Endothelial cell of umbilical vein (primary cell): ENCODE measurements around the gene DDX49. TPM values are rescaled to one million over a fixed set of nuclear protein-coding genes. Genes with fewer than 3 reads are reported as not detected.

Source experiments
- BruUV-seq: library from RNA; stranded (reverse); fragments of 400-500 nt; replicated peaks from 2 replicates; lab custom pipeline; 2021; lab: Mats Ljungman, UMichigan
- CTCF ChIA-PET: fragments of 300-600, 350-600 bp; sonication (Branson Sonifier 250); formaldehyde crosslinking; loops from one replicate; lab custom pipeline; 2021; ENCODE audit warnings: antibody characterized with exemption, inconsistent platforms; lab: Charles Lee
- POLR2A ChIA-PET: fragments of 300-600, 350-600 bp; sonication (Branson Sonifier 250); formaldehyde crosslinking; loops from one replicate; lab custom pipeline; 2021; ENCODE audit warnings: antibody characterized with exemption, inconsistent platforms; lab: Charles Lee
- DNase-seq: peaks from one replicate; pipeline ENCODE4 v3.0.0-alpha.2; 2011; ENCODE audit warnings: low read depth, low spot score
- FAIRE-seq: peaks from 2 replicates; lab custom pipeline; 2011; peaks lifted over from hg19 to GRCh38; lab: Jason Lieb, UNC
- H2AFZ ChIP-seq: 2 replicates; pipeline ENCODE4 v1.6.0; 2012; ENCODE audit warnings: low read depth, low read length, control low read depth, inconsistent platforms
- H3K27ac ChIP-seq: 2 replicates; pipeline ENCODE4 v1.5.1; 2011; ENCODE audit warnings: low read depth, mild to moderate bottlenecking, control low read depth, low read length, moderate library complexity; ENCODE audit not compliant: insufficient read depth
- H3K27me3 ChIP-seq, 2 experiments: 2 replicates each; pipeline versions ENCODE4 v1.6.0 to v1.6.1; 2011; ENCODE audit warnings: low read length in 2 of 2, mixed read lengths in 1 of 2; ENCODE audit not compliant: control insufficient read depth in 2 of 2, insufficient read depth in 2 of 2
- H3K36me3 ChIP-seq, 2 experiments: 2 replicates in 1 of 2; 3 replicates in 1 of 2; pipeline ENCODE4 v1.5.1; 2011; ENCODE audit warnings: low read length in 2 of 2, mild to moderate bottlenecking in 1 of 2, moderate library complexity in 1 of 2; ENCODE audit not compliant: control insufficient read depth in 2 of 2, insufficient read depth in 2 of 2; ENCODE audit errors: extremely low read depth in 1 of 2
- H3K4me1 ChIP-seq: 3 replicates; pipeline ENCODE4 v1.5.1; 2011; ENCODE audit warnings: mild to moderate bottlenecking, low read length; ENCODE audit not compliant: control insufficient read depth, insufficient read depth; ENCODE audit errors: extremely low read depth
- H3K4me2 ChIP-seq: 2 replicates; pipeline ENCODE4 v1.6.1; 2011; ENCODE audit warnings: low read length, control low read depth, mixed read lengths; ENCODE audit not compliant: insufficient read depth
- H3K4me3 ChIP-seq, 3 experiments: fragments of 200-600 bp in 1 of 3; sonication (generic), shearing (Covaris generic) in 1 of 3; replicated peaks in 1 of 3; 2 replicates each; pipeline ENCODE4 v1.5.1; 2011 to 2016; ENCODE audit warnings: control low read depth in 3 of 3, low read length in 3 of 3, mild to moderate bottlenecking in 2 of 3, inconsistent platforms in 1 of 3, low read depth in 1 of 3, moderate library complexity in 1 of 3; ENCODE audit not compliant: insufficient read depth in 1 of 3
- H3K79me2 ChIP-seq: 2 replicates; pipeline ENCODE4 v1.6.0; 2012; ENCODE audit warnings: low read length, inconsistent platforms; ENCODE audit not compliant: control insufficient read depth, insufficient read depth
- H3K9ac ChIP-seq: replicated peaks from 2 replicates; pipeline ENCODE3; 2011; ENCODE audit warnings: low read length, control low read depth; ENCODE audit not compliant: insufficient read depth; ENCODE audit errors: extremely low read depth
- H3K9me1 ChIP-seq: replicated peaks from 3 replicates; pipeline ENCODE4 v1.6.0; 2011; ENCODE audit warnings: mild to moderate bottlenecking, low read length; ENCODE audit not compliant: control insufficient read depth, insufficient read depth; ENCODE audit errors: extremely low read depth
- H3K9me3 ChIP-seq: replicated peaks from 2 replicates; pipeline ENCODE4 v1.5.1; 2012; ENCODE audit warnings: low read length, inconsistent platforms; ENCODE audit not compliant: control insufficient read depth, insufficient read depth
- H4K20me1 ChIP-seq: replicated peaks from 2 replicates; pipeline ENCODE3; 2011; ENCODE audit warnings: mild to moderate bottlenecking, low read length; ENCODE audit not compliant: control insufficient read depth, insufficient read depth; ENCODE audit errors: extremely low read depth
- CTCF ChIP-seq, 2 donors: IDR thresholded peaks; 1 replicate in 1 of 2; 2 replicates in 1 of 2; pipeline ENCODE4 v1.5.1; 2011; ENCODE audit warnings: low read length in 2 of 2, mild to moderate bottlenecking in 2 of 2, moderate library complexity in 2 of 2, control low read depth in 1 of 2, inconsistent platforms in 1 of 2, low read depth in 1 of 2; ENCODE audit not compliant: insufficient read depth in 1 of 2; ENCODE audit errors: extremely low read depth in 1 of 2
- EZH2 ChIP-seq: IDR thresholded peaks from 2 replicates; pipeline ENCODE4 v1.6.1; 2012; ENCODE audit warnings: borderline replicate concordance, low read depth, mild to moderate bottlenecking, moderate library complexity, low read length, inconsistent platforms; ENCODE audit not compliant: severe bottlenecking
- FOS ChIP-seq: IDR thresholded peaks from 2 replicates; pipeline ENCODE4 v1.6.1; 2011; ENCODE audit warnings: mild to moderate bottlenecking, low read length, moderate library complexity, borderline replicate concordance; ENCODE audit not compliant: insufficient read depth
- GATA2 ChIP-seq: IDR thresholded peaks from 2 replicates; pipeline ENCODE4 v1.7.0; 2011; ENCODE audit warnings: low read depth, mild to moderate bottlenecking, moderate library complexity, mixed read lengths, low read length; ENCODE audit not compliant: insufficient read length, insufficient read depth
- JUN ChIP-seq: IDR thresholded peaks from 2 replicates; pipeline ENCODE4 v1.6.1; 2011; ENCODE audit warnings: borderline replicate concordance, low read depth; ENCODE audit not compliant: insufficient read length, insufficient read depth
- MAX ChIP-seq: IDR thresholded peaks from 2 replicates; pipeline ENCODE4 v1.6.1; 2011; ENCODE audit not compliant: insufficient read depth, insufficient read length
- MYC ChIP-seq: IDR thresholded peaks from one replicate; pipeline ENCODE4 v1.6.1; 2011; ENCODE audit warnings: mild to moderate bottlenecking, low read depth, low read length
- POLR2A ChIP-seq: IDR thresholded peaks from 2 replicates; pipeline ENCODE4 v1.6.1; 2012; ENCODE audit warnings: low read depth, mild to moderate bottlenecking, control low read depth, low read length
- POLR2AphosphoS5 ChIP-seq: IDR thresholded peaks from 2 replicates; pipeline ENCODE4 v1.6.1; 2012; ENCODE audit warnings: low read depth, mild to moderate bottlenecking, control low read depth, low read length, moderate library complexity; ENCODE audit not compliant: insufficient read depth
- dilution Hi-C: fragments of 300-500 bp; cut with MboI; formaldehyde crosslinking; loops from one replicate; pipeline ENCODE4 v1.15.0; 2019; ENCODE audit warnings: low sequenced_read_pairs; ENCODE audit not compliant: extremely low pct_ligation_motif_present
- intact Hi-C: fragments of 100-400 bp; cut with micrococcal nuclease; formaldehyde crosslinking; loops from one replicate; pipeline ENCODE4 v1.10.0; 2022
- polyA plus RNA-seq, 4 experiments: library from polyadenylated mRNA; depleted of rRNA in 3 of 4; stranded (reverse) in 3 of 4; unstranded in 1 of 4; fragments of >200 nt; gene quantifications; 2 replicates each; pipeline versions ENCODE4 v1.2.1 to v1.2.3, GENCODE V29; 2011 to 2012; ENCODE audit warnings: missing spikeins in 1 of 4
- total RNA-seq: library from RNA; stranded (reverse); gene quantifications from 2 replicates; pipeline ENCODE4 v1.2.3, GENCODE V29; 2021

DDX49 gene
- total and polyA plus RNA-seq, 2 donors (not counting 3 experiments of a cell fraction or from before 2014, with no cell fraction given) = 51.9 to 60.1 TPM

GRCh38 chr19:18870531-18871172 is 48.9 kb upstream of the DDX49 start:
- no peaks in the 10 kb centered on the region for H3K4me1 ChIP-seq
- H2AFZ ChIP-seq = no peak overlapping the region
- no peak overlapping the region for H3K4me3 ChIP-seq
- peaks cover 8 to 10% of the 10 kb centered on the region in 2 experiments for H3K36me3 ChIP-seq
- POLR2A ChIA-PET = no interaction called here
- H3K27ac ChIP-seq = no peak overlapping the region
- peaks cover 5 to 11% of the 10 kb centered on the region in 2 experiments for H3K27me3 ChIP-seq
- no peak overlapping the region for H3K9ac ChIP-seq
- FAIRE-seq = no peak
- intact Hi-C loops = no loop called here
- no peaks in the 10 kb centered on the region for H3K9me3 ChIP-seq
- no peak for TF ChIP-seq MYC
- TF ChIP-seq EZH2 = no peak
- TF ChIP-seq JUN = no peak
- no peak for TF ChIP-seq POLR2AphosphoS5
- TF ChIP-seq GATA2 = no peak
- TF ChIP-seq CTCF (IDR thresholded peaks at IDR 0.05; ENCODE audit: extremely low read depth in 1 of 2, insufficient read depth in 1 of 2, low read depth in 1 of 2, low read length in 2 of 2) = no peak
- TF ChIP-seq POLR2A = no peak
- TF ChIP-seq MAX = no peak
- TF ChIP-seq FOS = no peak
- no peak for DNase-seq
- no peak overlapping the region for H3K4me2 ChIP-seq
- CTCF ChIA-PET = interaction anchor here (2.0 kb wide), 1 partner anchor 116 kb away, joined by 6 read pairs; no protein-coding TSS in a partner anchor
- H3K79me2 ChIP-seq = no peaks in the 10 kb centered on the region
- BruUV-seq = no TSS peak
- dilution Hi-C loops = no loop called here
- H4K20me1 ChIP-seq = no peaks in the 10 kb centered on the region
- no peaks in the 10 kb centered on the region for H3K9me1 ChIP-seq
